Karpas-422 (cell line): ENCODE results near the gene COL25A1. TPM values are rescaled to one million over a fixed set of nuclear protein-coding genes. Genes with fewer than 3 reads are reported as not detected.
"Not testable (repeated sequence)": the region's sequence is repeated elsewhere in the genome, so short reads cannot be mapped to it uniquely, and the experiment has no call there.

Experiments
- DNase-seq: peaks from one replicate; pipeline ENCODE4 v3.0.0-alpha.2; 2015
- H2AFZ ChIP-seq: fragments of 200-600 bp; sonication (generic); 2 replicates; pipeline ENCODE4 v1.6.1; 2014; ENCODE audit warnings: antibody characterized with exemption, low read length, mixed read lengths
- H3K27ac ChIP-seq: fragments of 200-600 bp; sonication (generic); 2 replicates; pipeline ENCODE4 v1.5.1; 2014; ENCODE audit warnings: mild to moderate bottlenecking, low read length, moderate library complexity
- H3K27me3 ChIP-seq: fragments of 200-600 bp; sonication (generic); 2 replicates; pipeline ENCODE4 v1.6.1; 2014; ENCODE audit warnings: low read length, mixed read lengths
- H3K36me3 ChIP-seq: fragments of 200-600 bp; sonication (generic); 2 replicates; pipeline ENCODE4 v1.6.1; 2014; ENCODE audit warnings: low read length, mixed read lengths; ENCODE audit not compliant: insufficient read depth
- H3K4me1 ChIP-seq: fragments of 200-600 bp; sonication (generic); 2 replicates; pipeline ENCODE4 v1.6.1; 2014; ENCODE audit warnings: mild to moderate bottlenecking, low read length, mixed read lengths
- H3K4me2 ChIP-seq: fragments of 200-600 bp; sonication (generic); 2 replicates; pipeline ENCODE4 v1.6.1; 2014; ENCODE audit warnings: low read length, low read depth, mild to moderate bottlenecking; ENCODE audit not compliant: poor library complexity, severe bottlenecking
- H3K4me3 ChIP-seq: fragments of 200-600 bp; sonication (generic); 2 replicates; pipeline ENCODE4 v1.5.1; 2014; ENCODE audit warnings: mild to moderate bottlenecking, antibody characterized with exemption, low read length, mixed read lengths
- H3K79me2 ChIP-seq: fragments of 200-600 bp; sonication (generic); 2 replicates; pipeline ENCODE4 v1.6.1; 2014; ENCODE audit warnings: mild to moderate bottlenecking, low read length, mixed read lengths
- H3K9ac ChIP-seq: fragments of 200-600 bp; sonication (generic); 2 replicates; pipeline ENCODE4 v1.6.0; 2014; ENCODE audit warnings: low read length
- H3K9me2 ChIP-seq: fragments of 200-600 bp; sonication (generic), shearing (Covaris generic); replicated peaks from 2 replicates; pipeline ENCODE4 v1.6.0; 2014; ENCODE audit warnings: mild to moderate bottlenecking, low read length, moderate library complexity; ENCODE audit not compliant: insufficient read depth
- H3K9me3 ChIP-seq: fragments of 300-700, 200-600 bp; sonication (generic); 2 replicates; pipeline ENCODE4 v1.6.1; 2014; ENCODE audit warnings: low read length, mixed read lengths
- H4K20me1 ChIP-seq: fragments of 200-600 bp; sonication (generic); 2 replicates; pipeline ENCODE4 v1.6.1; 2014; ENCODE audit warnings: mild to moderate bottlenecking, antibody characterized with exemption, low read length, low read depth; ENCODE audit not compliant: insufficient read depth
- total RNA-seq: library from RNA; depleted of rRNA; stranded (reverse); fragments of >200 nt; shearing (Covaris generic); gene quantifications from 2 replicates; pipeline ENCODE4 v1.2.3, GENCODE V29; 2014; ENCODE audit warnings: low replicate concordance

The COL25A1 gene
- total RNA-seq, 1 experiment from 2014 or later = not detected

GRCh38 chr4:109070677-109071076 lies 231.8 kb downstream of the COL25A1 start:
- DNase-seq, H3K9me3 ChIP-seq, H2AFZ ChIP-seq, H3K4me2 ChIP-seq, H3K4me1 ChIP-seq, H3K36me3 ChIP-seq, H3K27ac ChIP-seq, H3K27me3 ChIP-seq, H3K4me3 ChIP-seq, H3K9me2 ChIP-seq, H3K9ac ChIP-seq, H4K20me1 ChIP-seq, H3K79me2 ChIP-seq: not testable (repeated sequence)

GRCh38 chr4:109067508-109068235 lies 234.8 kb downstream of the COL25A1 start:
- no peak overlapping the region for H2AFZ ChIP-seq
- no peak overlapping the region for H3K27ac ChIP-seq

GRCh38 chr4:109065006-109065405 lies 237.5 kb downstream of the COL25A1 start:
- H3K9me2 ChIP-seq = no peaks in the 10 kb centered on the region
- H3K9ac ChIP-seq = no peak overlapping the region
- H3K9me3 ChIP-seq = no peaks in the 10 kb centered on the region
- H3K27ac ChIP-seq = no peak overlapping the region
- no peak overlapping the region for H3K4me3 ChIP-seq
- H3K27me3 ChIP-seq = no peaks in the 10 kb centered on the region
- DNase-seq = no peak
- no peaks in the 10 kb centered on the region for H4K20me1 ChIP-seq
- H3K4me2 ChIP-seq = no peak overlapping the region
- H2AFZ ChIP-seq = no peak overlapping the region
- no peaks in the 10 kb centered on the region for H3K79me2 ChIP-seq
- no peaks in the 10 kb centered on the region for H3K4me1 ChIP-seq
- H3K36me3 ChIP-seq = no peaks in the 10 kb centered on the region

More at GRCh38 chr4:109067508-109068235, 234.8 kb downstream of the COL25A1 start:
- H3K79me2 ChIP-seq = no peaks in the 10 kb centered on the region
- no peaks in the 10 kb centered on the region for H3K4me1 ChIP-seq
- DNase-seq = no peak
- no peaks in the 10 kb centered on the region for H4K20me1 ChIP-seq
- no peak overlapping the region for H3K4me2 ChIP-seq
- no peaks in the 10 kb centered on the region for H3K27me3 ChIP-seq
- no peaks in the 10 kb centered on the region for H3K36me3 ChIP-seq
- H3K4me3 ChIP-seq = no peak overlapping the region
- H3K9me3 ChIP-seq = no peaks in the 10 kb centered on the region
- H3K9ac ChIP-seq = no peak overlapping the region
- H3K9me2 ChIP-seq = no peaks in the 10 kb centered on the region

- Histone ChIP-seq H3K27me3 (0 out of 2 replicates have a peak, but pooled peaks cover 2% of the 10 kb centered on the region), H3K36me3 (no peaks in the 10 kb centered on the region), H3K4me3 (no peak overlapping the region), H3K9me2 (no peaks in the 10 kb centered on the region), H3K9ac (no peak overlapping the region), H2AFZ (no peak overlapping the region), H3K4me2 (no peak overlapping the region), H3K79me2 (no peaks in the 10 kb centered on the region), H3K4me1 (no peaks in the 10 kb centered on the region), H4K20me1 (no peaks in the 10 kb centered on the region), H3K27ac (no peak overlapping the region), H3K9me3 (no peaks in the 10 kb centered on the region)
- no peak for DNase-seq
Observed at GRCh38 chr4:109053257-109053656, 249.2 kb downstream of the COL25A1 start.

- H3K4me3 ChIP-seq = no peak overlapping the region
- H3K4me1 ChIP-seq = no peaks in the 10 kb centered on the region
- H3K9me3 ChIP-seq = no peaks in the 10 kb centered on the region
- H3K9me2 ChIP-seq = no peaks in the 10 kb centered on the region
- H3K36me3 ChIP-seq = no peaks in the 10 kb centered on the region
- no peak overlapping the region for H3K9ac ChIP-seq
- 0 out of 2 replicates have a peak, but pooled peaks cover 2% of the 10 kb centered on the region for H3K27me3 ChIP-seq
- no peak overlapping the region for H3K27ac ChIP-seq
- no peak for DNase-seq
- H3K79me2 ChIP-seq = no peaks in the 10 kb centered on the region
- H4K20me1 ChIP-seq = no peaks in the 10 kb centered on the region
- no peak overlapping the region for H3K4me2 ChIP-seq
- H2AFZ ChIP-seq = no peak overlapping the region
Observed at GRCh38 chr4:109052821-109053220, 249.6 kb downstream of the COL25A1 start.

DNA sequence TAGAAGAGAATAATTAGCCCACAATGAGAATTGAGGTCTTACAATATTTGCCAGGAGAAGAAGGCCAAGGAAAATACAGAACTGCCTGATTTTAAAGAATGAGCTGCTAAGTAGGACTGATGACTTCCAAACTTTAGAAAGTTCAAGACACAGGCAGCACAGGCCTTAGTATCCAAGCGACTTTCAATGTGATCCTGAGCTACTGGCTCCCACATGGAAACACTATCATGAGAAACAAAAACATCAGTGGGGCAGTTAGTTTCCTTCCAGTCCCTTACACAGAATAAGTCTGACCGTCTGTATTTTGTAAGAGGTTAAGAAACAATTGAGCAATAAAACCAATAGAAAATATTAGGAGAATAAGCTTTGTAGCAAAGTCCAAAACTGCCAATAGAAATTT lies 251.4 kb downstream of the COL25A1 start:
- H3K4me3 ChIP-seq = no peak overlapping the region
- no peak overlapping the region for H2AFZ ChIP-seq
- no peaks in the 10 kb centered on the region for H3K36me3 ChIP-seq
- no peak overlapping the region for H3K27ac ChIP-seq
- no peaks in the 10 kb centered on the region for H4K20me1 ChIP-seq
- no peak overlapping the region for H3K4me2 ChIP-seq
- H3K27me3 ChIP-seq = peaks cover 2% of the 10 kb centered on the region; the same call in 1 of the 2 replicates
- no peaks in the 10 kb centered on the region for H3K9me2 ChIP-seq
- no peaks in the 10 kb centered on the region for H3K9me3 ChIP-seq
- DNase-seq = no peak
- H3K9ac ChIP-seq = no peak overlapping the region
- no peaks in the 10 kb centered on the region for H3K4me1 ChIP-seq
- H3K79me2 ChIP-seq = no peaks in the 10 kb centered on the region

GRCh38 chr4:109049926-109050325 lies 252.5 kb downstream of the COL25A1 start:
- no peak for DNase-seq
- Histone ChIP-seq H2AFZ (no peak overlapping the region), H3K9me2 (no peaks in the 10 kb centered on the region), H3K36me3 (no peaks in the 10 kb centered on the region), H3K4me1 (no peaks in the 10 kb centered on the region), H3K9me3 (no peaks in the 10 kb centered on the region), H3K4me3 (no peak overlapping the region), H3K79me2 (no peaks in the 10 kb centered on the region), H3K27ac (no peak overlapping the region), H3K9ac (no peak overlapping the region), H4K20me1 (no peaks in the 10 kb centered on the region), H3K27me3 (peaks cover 2% of the 10 kb centered on the region; the same call in 1 of the 2 replicates), H3K4me2 (no peak overlapping the region)

GRCh38 chr4:109046471-109047201 lies 255.8 kb downstream of the COL25A1 start:
- Histone ChIP-seq H2AFZ (no peak overlapping the region), H4K20me1 (no peaks in the 10 kb centered on the region), H3K4me2 (no peak overlapping the region), H3K9ac (no peak overlapping the region), H3K27ac (no peak overlapping the region), H3K9me2 (no peaks in the 10 kb centered on the region), H3K27me3 (peaks cover 2% of the 10 kb centered on the region; the same call in 1 of the 2 replicates), H3K9me3 (no peaks in the 10 kb centered on the region), H3K79me2 (no peaks in the 10 kb centered on the region), H3K4me3 (no peak overlapping the region), H3K36me3 (no peaks in the 10 kb centered on the region), H3K4me1 (no peaks in the 10 kb centered on the region)
- DNase-seq = no peak
